HG03439 (cell line): Measurements from ENCODE around the gene SERPINH1.

Source experiments
- ATAC-seq: cut with Tn5 transposase; IDR thresholded peaks from one replicate; pipeline ENCODE4 v1.9.1; 2021; ENCODE audit warnings: mild to moderate bottlenecking, moderate library complexity; ENCODE audit not compliant: unreplicated experiment

SERPINH1 gene

GRCh38 chr11:75532200-75533048 is 29.6 kb upstream of the SERPINH1 start:
- no peak for ATAC-seq

- no peak for ATAC-seq
These were observed 28.2 kb upstream of the SERPINH1 start for GRCh38 chr11:75533896-75534258.

- ATAC-seq = no peak
These were observed 27.6 kb upstream of the SERPINH1 start for GRCh38 chr11:75534259-75535069.

- ATAC-seq = no peak
These were observed 27.0 kb upstream of the SERPINH1 start for GRCh38 chr11:75535071-75535470.

GRCh38 chr11:75536786-75537641 is 25.0 kb upstream of the SERPINH1 start:
- peak; percentile 91 for ATAC-seq

GRCh38 chr11:75537740-75538139 is 24.3 kb upstream of the SERPINH1 start:
- ATAC-seq = no peak

GRCh38 chr11:75538150-75538942 is 23.7 kb upstream of the SERPINH1 start:
- ATAC-seq = no peak

- ATAC-seq = no peak
These were observed 22.4 kb upstream of the SERPINH1 start for GRCh38 chr11:75539459-75540334.

- ATAC-seq = no peak
These were observed 20.6 kb upstream of the SERPINH1 start for GRCh38 chr11:75541193-75542087.

- ATAC-seq = no peak
These were observed 20.0 kb upstream of the SERPINH1 start for GRCh38 chr11:75542088-75542438.

- ATAC-seq = no peak
These were observed 18.2 kb upstream of the SERPINH1 start for GRCh38 chr11:75543806-75544205.

GRCh38 chr11:75547177-75547576 is 14.9 kb upstream of the SERPINH1 start:
- ATAC-seq = no peak

GRCh38 chr11:75547617-75548058 is 14.4 kb upstream of the SERPINH1 start:
- ATAC-seq = no peak

- no peak for ATAC-seq
These were observed 13.3 kb upstream of the SERPINH1 start for GRCh38 chr11:75548595-75549272.

GRCh38 chr11:75549370-75549958 is 12.6 kb upstream of the SERPINH1 start:
- ATAC-seq = no peak

- no peak for ATAC-seq
These were observed 8.9 kb upstream of the SERPINH1 start for GRCh38 chr11:75553182-75553581.

- no peak for ATAC-seq
These were observed 8.2 kb upstream of the SERPINH1 start for GRCh38 chr11:75553889-75554257.
